ENCODE results near the gene CD8B2.

DNA sequence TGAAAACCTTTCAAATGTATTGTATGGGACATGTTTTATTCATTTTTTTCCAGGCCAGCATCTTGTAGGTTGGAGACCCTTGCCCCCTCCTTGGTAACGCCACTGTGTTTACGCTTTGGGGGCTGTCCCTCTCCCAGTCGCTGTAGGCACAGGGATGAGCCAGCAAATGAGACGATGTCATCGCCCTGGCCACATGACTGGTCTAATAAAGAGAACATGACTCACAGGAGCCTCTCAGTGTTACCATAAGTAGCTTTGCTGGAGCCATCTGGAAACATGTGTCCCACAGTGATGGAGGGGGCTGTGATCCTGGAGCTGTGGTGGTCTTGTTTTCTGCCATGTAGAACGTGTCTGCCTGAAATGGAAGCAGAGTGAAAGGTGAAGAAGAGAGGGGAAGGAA is 78.9 kb downstream of the CD8B2 start:
- TF ChIP-seq, protein P1, sequence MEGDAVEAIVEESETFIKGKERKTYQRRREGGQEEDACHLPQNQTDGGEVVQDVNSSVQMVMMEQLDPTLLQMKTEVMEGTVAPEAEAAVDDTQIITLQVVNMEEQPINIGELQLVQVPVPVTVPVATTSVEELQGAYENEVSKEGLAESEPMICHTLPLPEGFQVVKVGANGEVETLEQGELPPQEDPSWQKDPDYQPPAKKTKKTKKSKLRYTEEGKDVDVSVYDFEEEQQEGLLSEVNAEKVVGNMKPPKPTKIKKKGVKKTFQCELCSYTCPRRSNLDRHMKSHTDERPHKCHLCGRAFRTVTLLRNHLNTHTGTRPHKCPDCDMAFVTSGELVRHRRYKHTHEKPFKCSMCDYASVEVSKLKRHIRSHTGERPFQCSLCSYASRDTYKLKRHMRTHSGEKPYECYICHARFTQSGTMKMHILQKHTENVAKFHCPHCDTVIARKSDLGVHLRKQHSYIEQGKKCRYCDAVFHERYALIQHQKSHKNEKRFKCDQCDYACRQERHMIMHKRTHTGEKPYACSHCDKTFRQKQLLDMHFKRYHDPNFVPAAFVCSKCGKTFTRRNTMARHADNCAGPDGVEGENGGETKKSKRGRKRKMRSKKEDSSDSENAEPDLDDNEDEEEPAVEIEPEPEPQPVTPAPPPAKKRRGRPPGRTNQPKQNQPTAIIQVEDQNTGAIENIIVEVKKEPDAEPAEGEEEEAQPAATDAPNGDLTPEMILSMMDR (IDR thresholded peaks at IDR 0.05) = no peak
- TF ChIP-seq, protein P2, sequence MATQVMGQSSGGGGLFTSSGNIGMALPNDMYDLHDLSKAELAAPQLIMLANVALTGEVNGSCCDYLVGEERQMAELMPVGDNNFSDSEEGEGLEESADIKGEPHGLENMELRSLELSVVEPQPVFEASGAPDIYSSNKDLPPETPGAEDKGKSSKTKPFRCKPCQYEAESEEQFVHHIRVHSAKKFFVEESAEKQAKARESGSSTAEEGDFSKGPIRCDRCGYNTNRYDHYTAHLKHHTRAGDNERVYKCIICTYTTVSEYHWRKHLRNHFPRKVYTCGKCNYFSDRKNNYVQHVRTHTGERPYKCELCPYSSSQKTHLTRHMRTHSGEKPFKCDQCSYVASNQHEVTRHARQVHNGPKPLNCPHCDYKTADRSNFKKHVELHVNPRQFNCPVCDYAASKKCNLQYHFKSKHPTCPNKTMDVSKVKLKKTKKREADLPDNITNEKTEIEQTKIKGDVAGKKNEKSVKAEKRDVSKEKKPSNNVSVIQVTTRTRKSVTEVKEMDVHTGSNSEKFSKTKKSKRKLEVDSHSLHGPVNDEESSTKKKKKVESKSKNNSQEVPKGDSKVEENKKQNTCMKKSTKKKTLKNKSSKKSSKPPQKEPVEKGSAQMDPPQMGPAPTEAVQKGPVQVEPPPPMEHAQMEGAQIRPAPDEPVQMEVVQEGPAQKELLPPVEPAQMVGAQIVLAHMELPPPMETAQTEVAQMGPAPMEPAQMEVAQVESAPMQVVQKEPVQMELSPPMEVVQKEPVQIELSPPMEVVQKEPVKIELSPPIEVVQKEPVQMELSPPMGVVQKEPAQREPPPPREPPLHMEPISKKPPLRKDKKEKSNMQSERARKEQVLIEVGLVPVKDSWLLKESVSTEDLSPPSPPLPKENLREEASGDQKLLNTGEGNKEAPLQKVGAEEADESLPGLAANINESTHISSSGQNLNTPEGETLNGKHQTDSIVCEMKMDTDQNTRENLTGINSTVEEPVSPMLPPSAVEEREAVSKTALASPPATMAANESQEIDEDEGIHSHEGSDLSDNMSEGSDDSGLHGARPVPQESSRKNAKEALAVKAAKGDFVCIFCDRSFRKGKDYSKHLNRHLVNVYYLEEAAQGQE (IDR thresholded peaks at IDR 0.05; ENCODE audit: insufficient read depth in 1 of 2, low read depth in 2 of 2, low read length in 1 of 2) = no peak
- TF ChIP-seq POLR2AphosphoS5 (IDR thresholded peaks at IDR 0.05; ENCODE audit: low read depth, low read length) = no peak
- no peak for TF ChIP-seq SIN3A (IDR thresholded peaks at IDR 0.05; ENCODE audit: borderline replicate concordance, insufficient read depth, low read depth, low read length)
- no peak for TF ChIP-seq TCF7L2 (IDR thresholded peaks at IDR 0.05; ENCODE audit: low read depth, low read length)

Measured in Panc1 (cell line).